Ramos (cell line): ENCODE data around the gene LRRC4C.

Experiments
- in situ Hi-C: fragments of 300-500 bp; cut with MboI; formaldehyde crosslinking; loops from one replicate; pipeline ENCODE4 v1.14.3; 2022; ENCODE audit warnings: low sequenced_read_pairs; ENCODE audit not compliant: unreplicated experiment

LRRC4C gene

GRCh38 chr11:41431784-41432183, 27.7 kb downstream of the LRRC4C start:
- in situ Hi-C loops = no loop called here

- in situ Hi-C loops = no loop called here
These were observed 39.6 kb downstream of the LRRC4C start for GRCh38 chr11:41419901-41420300.

GRCh38 chr11:41414771-41415440, 44.5 kb downstream of the LRRC4C start:
- in situ Hi-C loops = no loop called here

DNA sequence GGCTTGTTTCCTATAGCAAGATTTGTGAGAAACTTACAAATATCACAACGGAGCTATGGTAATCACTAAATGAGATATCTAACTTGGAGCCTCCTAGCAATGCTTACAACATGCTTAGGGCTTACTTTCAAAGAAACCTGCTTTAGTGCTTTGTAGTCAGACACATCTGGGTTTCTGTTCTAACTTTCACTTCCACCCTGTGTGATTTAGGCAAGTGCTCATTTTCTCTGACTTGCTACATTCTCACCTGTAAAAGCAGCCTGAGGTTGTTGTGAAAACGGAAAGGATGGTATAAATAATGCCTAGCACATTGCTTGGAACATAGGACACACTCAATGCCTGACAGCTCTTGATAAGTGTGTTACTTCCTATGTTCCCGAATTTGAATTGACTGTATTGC, 45.6 kb downstream of the LRRC4C start:
- in situ Hi-C loops = no loop called here

DNA sequence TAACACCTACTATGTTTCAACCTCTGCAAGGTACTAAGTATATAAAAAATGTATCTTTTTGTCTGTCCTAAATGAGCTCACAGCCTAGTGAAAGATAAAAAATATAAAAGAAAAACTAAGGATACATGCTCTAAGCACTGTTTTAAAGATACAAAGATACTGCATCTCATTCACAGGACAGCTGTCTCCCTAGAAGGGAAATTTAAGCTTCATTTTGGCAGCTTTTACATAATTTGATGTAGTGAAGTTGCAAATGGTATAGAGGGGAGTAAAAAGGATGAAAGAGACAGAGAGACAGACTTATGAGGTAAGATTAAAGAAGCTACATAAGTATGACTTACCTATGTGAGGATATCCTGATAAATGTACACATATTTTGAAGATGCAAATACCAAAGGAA, 53.6 kb downstream of the LRRC4C start:
- in situ Hi-C loops = no loop called here

DNA sequence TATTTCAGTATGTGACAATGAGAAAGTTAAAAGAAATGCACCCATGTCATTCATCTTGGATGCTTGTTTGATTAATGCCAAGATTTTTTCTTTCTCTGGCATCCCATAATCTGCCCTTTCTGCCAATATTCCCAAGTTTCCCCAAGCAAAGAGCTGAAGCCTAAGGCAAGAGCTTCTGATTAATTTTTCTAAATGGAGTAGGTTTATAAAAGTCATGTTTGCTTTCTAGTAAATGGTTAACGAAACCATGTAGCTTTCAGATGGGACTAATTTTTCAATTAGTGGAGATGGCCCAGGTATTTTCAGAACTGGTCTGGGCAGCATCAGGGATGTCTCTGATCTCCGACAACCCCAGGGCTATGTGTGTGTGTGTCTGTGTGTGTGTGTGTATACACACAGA, 55.3 kb downstream of the LRRC4C start:
- in situ Hi-C loops = no loop called here

DNA sequence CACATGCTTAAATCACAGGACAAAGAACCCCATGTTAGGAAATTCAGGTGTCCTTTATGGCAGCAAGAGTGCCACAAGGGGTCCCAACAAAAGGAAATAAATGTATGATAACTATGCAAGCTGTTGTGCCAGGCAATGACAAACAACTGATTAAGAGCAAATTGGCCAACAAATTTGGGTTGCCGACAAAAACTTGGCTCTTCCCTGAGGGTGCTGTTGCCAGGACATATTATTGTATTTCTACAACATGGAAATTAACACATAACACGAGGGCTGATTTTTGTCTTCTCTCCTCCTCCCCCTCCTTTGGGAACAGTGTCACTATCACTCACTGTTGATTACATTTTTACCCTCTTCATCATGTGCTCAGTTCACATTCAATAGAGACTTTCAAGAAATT, 56.0 kb downstream of the LRRC4C start:
- in situ Hi-C loops = no loop called here

DNA sequence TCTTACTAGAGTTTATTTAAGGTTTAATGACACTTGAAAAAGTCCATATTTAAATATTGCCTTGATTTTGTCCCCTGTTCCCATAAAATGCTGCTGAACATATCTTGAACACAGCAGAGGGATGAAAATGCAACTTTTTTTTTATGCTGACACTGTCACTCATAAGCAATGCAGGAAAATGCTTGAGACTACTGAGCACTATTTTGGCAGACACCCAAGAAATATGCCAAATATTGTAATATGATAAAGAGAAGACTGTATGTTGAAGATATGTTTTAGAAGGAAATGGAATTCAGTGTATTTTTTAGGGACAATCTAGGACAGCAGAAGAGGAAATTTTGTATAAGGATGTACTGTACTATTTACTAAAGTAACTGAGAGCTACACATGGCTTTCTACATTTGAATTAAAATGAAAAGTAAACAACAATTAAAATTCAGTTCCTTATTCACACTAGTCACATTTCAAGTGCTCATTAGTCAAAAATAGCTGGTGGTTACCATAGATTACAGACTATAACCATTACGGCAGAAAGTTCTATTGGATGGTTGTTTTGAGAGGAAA, 58.6 kb downstream of the LRRC4C start:
- in situ Hi-C loops = no loop called here

DNA sequence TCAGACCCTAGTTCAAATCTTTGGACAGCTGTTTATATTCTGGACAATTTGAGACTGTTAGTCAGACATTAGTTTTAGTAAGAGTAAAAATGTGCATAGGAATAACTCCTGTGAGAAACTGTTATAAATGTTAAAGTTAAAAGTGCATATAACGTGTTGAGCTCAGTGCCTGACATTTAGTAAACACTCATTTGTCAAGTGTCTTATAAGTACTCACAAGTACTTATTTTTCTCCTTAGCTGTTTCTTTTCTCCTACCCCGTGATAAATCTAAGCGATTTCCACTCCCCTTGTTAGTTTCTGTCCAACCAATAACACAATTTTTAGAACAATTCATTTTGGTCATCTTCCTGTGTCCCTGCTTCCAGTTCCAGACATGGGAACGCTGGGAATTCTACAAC, 59.3 kb downstream of the LRRC4C start:
- in situ Hi-C loops = no loop called here

GRCh38 chr11:41399323-41399722, 60.1 kb downstream of the LRRC4C start:
- in situ Hi-C loops = no loop called here

- in situ Hi-C loops = no loop called here
These were observed 61.3 kb downstream of the LRRC4C start for GRCh38 chr11:41398175-41398574.

DNA sequence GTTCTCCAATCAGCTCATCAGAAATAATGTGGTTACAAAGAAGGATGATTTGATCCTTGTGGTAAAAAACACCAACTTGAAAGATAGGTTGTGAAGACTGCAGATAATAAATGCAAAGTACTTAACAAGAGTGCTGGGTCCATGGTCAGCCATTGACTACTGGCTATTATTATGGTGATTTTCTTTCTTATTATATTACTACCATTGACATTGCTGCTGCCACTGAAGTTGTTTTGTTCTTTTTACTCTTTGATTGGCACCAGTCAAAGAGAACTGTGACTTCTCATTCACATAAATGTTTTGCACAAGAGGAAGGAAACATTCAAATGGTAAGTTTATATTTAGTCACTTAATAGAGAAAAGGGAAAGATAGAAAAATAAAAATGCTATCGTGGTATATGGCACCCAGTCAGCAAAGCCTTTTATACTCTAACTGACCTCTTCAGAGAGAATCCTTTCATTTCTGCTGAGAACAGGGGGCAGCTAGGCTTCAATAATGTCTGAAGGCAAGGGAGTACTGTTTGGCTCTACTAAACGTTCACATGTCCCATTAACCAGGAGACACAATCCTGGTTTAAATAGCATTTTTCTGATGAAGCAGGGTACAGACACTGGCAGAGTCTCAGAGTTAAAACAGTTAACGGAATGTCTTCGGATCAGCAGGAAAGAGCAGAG, 64.8 kb downstream of the LRRC4C start:
- in situ Hi-C loops = no loop called here

DNA sequence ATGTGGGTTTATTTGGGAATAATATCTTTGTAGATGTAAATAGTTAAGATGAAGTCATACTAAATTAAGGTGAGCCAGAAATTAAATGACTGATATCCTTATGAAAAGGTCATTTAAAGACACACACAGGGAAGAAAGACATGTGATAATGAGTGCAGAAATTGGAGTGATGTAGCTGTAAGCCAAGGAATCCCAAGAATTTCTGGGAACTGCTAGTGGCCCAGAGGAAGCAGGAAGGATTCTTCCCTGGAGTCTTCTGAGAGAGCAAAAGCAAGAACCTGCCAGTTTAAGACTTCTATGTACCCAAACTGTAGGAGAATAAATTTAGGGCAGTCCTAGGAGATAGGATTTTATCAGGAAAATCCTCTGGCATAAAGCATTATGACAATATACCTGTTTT, 66.9 kb downstream of the LRRC4C start:
- in situ Hi-C loops = no loop called here

- in situ Hi-C loops = no loop called here
These were observed 69.8 kb downstream of the LRRC4C start for GRCh38 chr11:41389623-41390130.

DNA sequence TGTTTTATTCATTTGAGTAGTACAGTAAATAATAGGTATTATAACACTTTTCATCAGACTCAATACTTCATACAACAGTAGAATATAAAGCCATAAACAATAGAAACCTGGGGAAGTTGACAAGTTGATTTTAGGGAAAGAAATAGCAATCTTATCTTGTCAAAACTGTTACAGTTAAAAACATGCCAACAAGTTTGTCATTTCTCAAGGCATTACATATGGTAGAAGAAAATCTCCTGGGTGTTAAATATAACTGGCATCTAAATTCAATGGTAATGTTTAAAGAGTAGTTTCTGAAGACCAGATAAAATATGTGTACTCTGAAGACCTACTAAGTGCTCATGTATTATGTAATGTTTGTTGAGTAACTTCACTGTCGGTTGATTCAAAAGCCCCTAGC, 75.1 kb downstream of the LRRC4C start:
- in situ Hi-C loops = no loop called here

DNA sequence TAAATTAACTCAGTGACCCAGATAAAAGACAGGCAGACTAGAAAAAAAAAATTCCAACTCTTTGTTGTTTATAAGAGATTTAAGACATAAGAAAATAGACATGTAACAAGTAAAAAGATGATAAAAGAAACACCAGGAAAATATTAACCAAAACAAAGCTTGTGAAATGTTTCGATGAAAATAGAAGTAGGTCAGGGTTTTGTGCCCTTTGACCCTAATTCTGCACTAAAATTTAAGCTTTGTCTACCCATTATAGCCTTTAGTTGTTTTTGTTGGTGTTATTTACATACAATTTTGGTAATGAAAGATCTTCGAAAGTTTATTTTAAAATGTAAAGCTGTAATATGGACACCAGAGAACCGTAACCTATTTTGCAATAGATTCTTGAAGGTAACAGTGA, 75.7 kb downstream of the LRRC4C start:
- in situ Hi-C loops = no loop called here

GRCh38 chr11:41382927-41383326, 76.5 kb downstream of the LRRC4C start:
- in situ Hi-C loops = no loop called here

DNA sequence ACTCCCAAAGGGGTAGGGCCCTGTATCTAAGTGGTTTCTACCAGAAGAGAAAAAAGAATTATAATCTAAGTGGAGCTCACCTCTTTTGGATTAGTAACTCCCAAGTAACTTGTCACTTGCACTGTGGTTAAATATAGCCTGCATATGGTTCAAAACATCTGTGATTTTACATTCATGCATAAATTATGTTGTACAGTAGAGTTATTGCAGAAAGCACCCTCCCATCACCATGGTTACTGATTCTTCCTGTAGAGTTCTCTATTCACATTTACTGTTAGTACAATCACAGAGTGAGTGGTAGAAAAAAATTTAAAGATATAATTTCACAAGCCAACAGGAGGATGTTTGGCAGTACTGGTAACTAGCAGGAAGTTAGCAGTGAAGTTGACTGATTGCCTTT, 80.4 kb downstream of the LRRC4C start:
- in situ Hi-C loops = no loop called here

DNA sequence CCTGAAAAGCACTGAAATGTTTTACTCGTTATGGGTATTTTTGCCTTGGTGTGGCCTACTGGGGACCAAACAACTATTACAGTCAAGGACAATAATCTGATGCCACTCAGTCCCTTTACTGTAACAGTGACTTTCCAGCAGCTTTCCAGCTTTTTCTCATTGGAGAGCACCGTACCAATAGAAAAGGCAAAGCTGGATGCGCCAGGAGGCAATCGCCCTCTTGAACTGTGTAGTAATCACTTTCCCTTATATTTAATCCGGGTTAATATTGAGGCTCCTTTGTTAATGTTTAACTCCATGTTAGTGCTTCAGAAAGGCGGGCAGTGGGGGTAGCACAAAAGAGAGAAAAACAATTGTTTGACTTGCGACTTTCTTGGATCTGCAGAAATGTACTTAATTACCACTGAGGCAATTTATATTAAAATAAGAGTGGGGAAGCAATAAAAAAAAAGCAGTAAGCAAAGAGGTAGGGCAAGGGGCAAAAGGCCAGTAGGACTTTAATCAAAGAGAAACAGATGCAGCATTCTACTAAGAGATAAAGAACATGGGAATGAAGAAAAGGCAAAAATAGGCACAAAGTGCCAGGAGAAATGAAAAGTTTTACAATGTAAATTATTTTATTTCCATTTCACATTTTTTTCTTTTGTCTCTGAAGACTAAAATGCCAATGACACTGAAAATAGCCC, 81.6 kb downstream of the LRRC4C start:
- in situ Hi-C loops = no loop called here

GRCh38 chr11:41351825-41352224, 107.6 kb downstream of the LRRC4C start:
- in situ Hi-C loops = no loop called here

DNA sequence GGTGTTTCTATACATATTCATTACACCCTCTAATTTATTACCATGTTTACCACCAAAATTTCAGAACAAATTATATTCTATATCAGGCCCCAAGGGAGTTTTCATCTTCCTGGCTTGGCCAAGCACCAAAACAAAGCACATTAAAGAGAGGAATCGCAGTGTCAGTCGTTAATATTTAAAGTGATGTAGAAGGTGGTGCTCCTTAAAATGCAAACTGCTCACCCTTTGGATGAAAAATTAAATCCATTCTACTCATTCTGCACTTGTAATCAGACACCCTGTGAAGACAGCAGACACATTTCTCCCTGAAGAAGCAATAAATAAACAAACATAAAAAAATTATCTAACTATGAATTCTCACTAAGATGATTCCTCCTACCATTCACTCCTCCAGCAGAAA, 113.4 kb downstream of the LRRC4C start:
- in situ Hi-C loops = no loop called here
